Measurements from ENCODE around the gene BLOC1S1.
A peak's percentile ranks its signal among the peaks of the same experiment; 100 is the strongest.

Gene BLOC1S1

GRCh38 chr12:55684761-55685370 lies 31.0 kb upstream of the BLOC1S1 start:
- H3K14ac ChIP-seq (ENCODE audit: low read length): no peak overlapping the region
- peaks cover 2% of the 10 kb centered on the region for H3K79me1 ChIP-seq (ENCODE audit: low read depth, low read length)
- peaks cover 12 to 17% of the 10 kb centered on the region in 2 donors for H3K36me3 ChIP-seq (replicated peaks in 1 of 2; ENCODE audit: control insufficient read depth in 2 of 2, insufficient read depth in 2 of 2, low read length in 2 of 2)
- no peak overlapping the region for H2AK5ac ChIP-seq (ENCODE audit: low read depth, low read length)
- H3K9me3 ChIP-seq (replicated peaks in 1 of 2; ENCODE audit: control insufficient read depth in 2 of 2, insufficient read depth in 1 of 2, low read depth in 1 of 2, low read length in 2 of 2): peaks cover 0 to 2% of the 10 kb centered on the region in 2 donors
- H4K8ac ChIP-seq (ENCODE audit: low read depth, low read length): no peak overlapping the region
- WGBS, 2 donors (ENCODE audit: extremely low coverage in 2 of 2, insufficient read length in 2 of 2, insufficient replicate concordance in 1 of 2): no CpG with 5 or more reads among the region's 20 CpGs
- H3K4me2 ChIP-seq (ENCODE audit: insufficient read depth, low read length, poor library complexity, severe bottlenecking): no peak overlapping the region
- H3K4me3 ChIP-seq (ENCODE audit: low read length in 2 of 2): no peak overlapping the region
- no peak for DNase-seq (ENCODE audit: low spot score)
- no peak overlapping the region for H3K23ac ChIP-seq (ENCODE audit: low read depth, low read length, poor library complexity)
- no peak overlapping the region for H2AFZ ChIP-seq (ENCODE audit: low read length)
- H3K9ac ChIP-seq (ENCODE audit: low read depth, low read length, poor library complexity): peak overlapping the region; percentile 33
- no peak overlapping the region for H4K91ac ChIP-seq (ENCODE audit: low read depth, low read length, poor library complexity)
- no peak overlapping the region for H2BK15ac ChIP-seq (ENCODE audit: low read length)
- no peak overlapping the region for H2BK5ac ChIP-seq (ENCODE audit: low read length)
- H3K18ac ChIP-seq (ENCODE audit: low read length): peak overlapping the region; percentile 36
- H3K27me3 ChIP-seq (ENCODE audit: control insufficient read depth in 3 of 3, insufficient read depth in 3 of 3, low read depth in 1 of 3, low read length in 3 of 3): no peaks in the 10 kb centered on the region
- H2BK12ac ChIP-seq (ENCODE audit: low read length): no peak overlapping the region
- no peak overlapping the region for H2BK120ac ChIP-seq (ENCODE audit: low read depth, low read length)
- H3K4me1 ChIP-seq (ENCODE audit: control insufficient read depth in 2 of 2, insufficient read depth in 1 of 2, low read depth in 1 of 2, low read length in 2 of 2): peaks cover 2 to 10% of the 10 kb centered on the region in 2 donors
- no peak overlapping the region for H3K27ac ChIP-seq (replicated peaks; ENCODE audit: low read length)
- no peak overlapping the region for H3K4ac ChIP-seq (ENCODE audit: low read length)

- Histone ChIP-seq H3K4ac (ENCODE audit: low read length) (no peak overlapping the region), H3K14ac (ENCODE audit: low read length) (no peak overlapping the region), H2BK120ac (ENCODE audit: low read depth, low read length) (no peak overlapping the region), H3K9ac (ENCODE audit: low read depth, low read length, poor library complexity) (no peak overlapping the region), H2AFZ (ENCODE audit: low read length) (no peak overlapping the region), H3K9me3 (replicated peaks in 1 of 2; ENCODE audit: control insufficient read depth in 2 of 2, insufficient read depth in 1 of 2, low read depth in 1 of 2, low read length in 2 of 2) (peaks cover 0 to 2% of the 10 kb centered on the region in 2 donors), H2AK5ac (ENCODE audit: low read depth, low read length) (no peak overlapping the region), H2BK5ac (ENCODE audit: low read length) (no peak overlapping the region), H3K4me2 (ENCODE audit: insufficient read depth, low read length, poor library complexity, severe bottlenecking) (no peak overlapping the region), H3K18ac (ENCODE audit: low read length) (no peak overlapping the region), H2BK12ac (ENCODE audit: low read length) (no peak overlapping the region), H3K79me1 (ENCODE audit: low read depth, low read length) (peaks cover 2% of the 10 kb centered on the region), H3K4me1 (ENCODE audit: control insufficient read depth in 2 of 2, insufficient read depth in 1 of 2, low read depth in 1 of 2, low read length in 2 of 2) (peaks cover 2 to 10% of the 10 kb centered on the region in 2 donors), H3K23ac (ENCODE audit: low read depth, low read length, poor library complexity) (no peak overlapping the region), H2BK15ac (ENCODE audit: low read length) (no peak overlapping the region), H3K36me3 (replicated peaks in 1 of 2; ENCODE audit: control insufficient read depth in 2 of 2, insufficient read depth in 2 of 2, low read length in 2 of 2) (peaks cover 12 to 17% of the 10 kb centered on the region in 2 donors), H3K4me3 (ENCODE audit: low read length in 2 of 2) (peak overlapping the region in 1 of 2 donors; percentile 67), H3K27ac (replicated peaks; ENCODE audit: low read length) (no peak overlapping the region), H4K8ac (ENCODE audit: low read depth, low read length) (no peak overlapping the region), H4K91ac (ENCODE audit: low read depth, low read length, poor library complexity) (no peak overlapping the region), H3K27me3 (ENCODE audit: control insufficient read depth in 3 of 3, insufficient read depth in 3 of 3, low read depth in 1 of 3, low read length in 3 of 3) (no peaks in the 10 kb centered on the region)
- no CpG with 5 or more reads among the region's 5 CpGs for WGBS, 2 donors (ENCODE audit: extremely low coverage in 2 of 2, insufficient read length in 2 of 2, insufficient replicate concordance in 1 of 2)
- no peak for DNase-seq (ENCODE audit: low spot score)
These were observed 30.2 kb upstream of the BLOC1S1 start for GRCh38 chr12:55685671-55686070.

- H3K23ac ChIP-seq (ENCODE audit: low read depth, low read length, poor library complexity): no peak overlapping the region
- H2BK15ac ChIP-seq (ENCODE audit: low read length): no peak overlapping the region
- no peak overlapping the region for H2BK5ac ChIP-seq (ENCODE audit: low read length)
- no peak overlapping the region for H3K9ac ChIP-seq (ENCODE audit: low read depth, low read length, poor library complexity)
- H3K9me3 ChIP-seq (replicated peaks in 1 of 2; ENCODE audit: control insufficient read depth in 2 of 2, insufficient read depth in 1 of 2, low read depth in 1 of 2, low read length in 2 of 2): peaks cover 0 to 2% of the 10 kb centered on the region in 2 donors
- H2BK12ac ChIP-seq (ENCODE audit: low read length): no peak overlapping the region
- no peaks in the 10 kb centered on the region for H3K27me3 ChIP-seq (ENCODE audit: control insufficient read depth in 3 of 3, insufficient read depth in 3 of 3, low read depth in 1 of 3, low read length in 3 of 3)
- H2BK120ac ChIP-seq (ENCODE audit: low read depth, low read length): no peak overlapping the region
- no peak overlapping the region for H3K4me2 ChIP-seq (ENCODE audit: insufficient read depth, low read length, poor library complexity, severe bottlenecking)
- H3K4me1 ChIP-seq (ENCODE audit: control insufficient read depth in 2 of 2, insufficient read depth in 1 of 2, low read depth in 1 of 2, low read length in 2 of 2): peaks cover 2 to 7% of the 10 kb centered on the region in 2 donors
- peaks cover 15 to 17% of the 10 kb centered on the region in 2 donors for H3K36me3 ChIP-seq (replicated peaks in 1 of 2; ENCODE audit: control insufficient read depth in 2 of 2, insufficient read depth in 2 of 2, low read length in 2 of 2)
- no peak overlapping the region for H3K27ac ChIP-seq (replicated peaks; ENCODE audit: low read length)
- no peak overlapping the region for H3K4me3 ChIP-seq (ENCODE audit: low read length in 2 of 2)
- no peak overlapping the region for H2AK5ac ChIP-seq (ENCODE audit: low read depth, low read length)
- DNase-seq (ENCODE audit: low spot score): no peak
- no peak overlapping the region for H3K4ac ChIP-seq (ENCODE audit: low read length)
- peaks cover 2% of the 10 kb centered on the region for H3K79me1 ChIP-seq (ENCODE audit: low read depth, low read length)
- WGBS, 2 donors (ENCODE audit: extremely low coverage in 2 of 2, insufficient read length in 2 of 2, insufficient replicate concordance in 1 of 2): no CpG with 5 or more reads among the region's 9 CpGs
- H4K8ac ChIP-seq (ENCODE audit: low read depth, low read length): no peak overlapping the region
- H4K91ac ChIP-seq (ENCODE audit: low read depth, low read length, poor library complexity): no peak overlapping the region
- H2AFZ ChIP-seq (ENCODE audit: low read length): no peak overlapping the region
- H3K14ac ChIP-seq (ENCODE audit: low read length): no peak overlapping the region
- no peak overlapping the region for H3K18ac ChIP-seq (ENCODE audit: low read length)
These were observed 29.4 kb upstream of the BLOC1S1 start for GRCh38 chr12:55686366-55687010.

- H3K9me3 ChIP-seq (replicated peaks in 1 of 2; ENCODE audit: control insufficient read depth in 2 of 2, insufficient read depth in 1 of 2, low read depth in 1 of 2, low read length in 2 of 2): peaks cover 0 to 2% of the 10 kb centered on the region in 2 donors
- no peaks in the 10 kb centered on the region for H3K27me3 ChIP-seq (ENCODE audit: control insufficient read depth in 3 of 3, insufficient read depth in 3 of 3, low read depth in 1 of 3, low read length in 3 of 3)
- no peak overlapping the region for H2BK120ac ChIP-seq (ENCODE audit: low read depth, low read length)
- H3K27ac ChIP-seq (replicated peaks; ENCODE audit: low read length): no peak overlapping the region
- no peaks in the 10 kb centered on the region for H3K4me1 ChIP-seq (ENCODE audit: control insufficient read depth in 2 of 2, insufficient read depth in 1 of 2, low read depth in 1 of 2, low read length in 2 of 2)
- H3K9ac ChIP-seq (ENCODE audit: low read depth, low read length, poor library complexity): no peak overlapping the region
- H2AFZ ChIP-seq (ENCODE audit: low read length): no peak overlapping the region
- H4K91ac ChIP-seq (ENCODE audit: low read depth, low read length, poor library complexity): no peak overlapping the region
- no peak overlapping the region for H2AK5ac ChIP-seq (ENCODE audit: low read depth, low read length)
- peaks cover 18 to 24% of the 10 kb centered on the region in 2 donors for H3K36me3 ChIP-seq (replicated peaks in 1 of 2; ENCODE audit: control insufficient read depth in 2 of 2, insufficient read depth in 2 of 2, low read length in 2 of 2)
- H3K14ac ChIP-seq (ENCODE audit: low read length): no peak overlapping the region
- no peak overlapping the region for H3K4ac ChIP-seq (ENCODE audit: low read length)
- H3K23ac ChIP-seq (ENCODE audit: low read depth, low read length, poor library complexity): no peak overlapping the region
- no peak overlapping the region for H3K4me3 ChIP-seq (ENCODE audit: low read length in 2 of 2)
- no peak overlapping the region for H3K18ac ChIP-seq (ENCODE audit: low read length)
- DNase-seq (ENCODE audit: low spot score): no peak
- H2BK15ac ChIP-seq (ENCODE audit: low read length): no peak overlapping the region
- H2BK5ac ChIP-seq (ENCODE audit: low read length): no peak overlapping the region
- H4K8ac ChIP-seq (ENCODE audit: low read depth, low read length): no peak overlapping the region
- H2BK12ac ChIP-seq (ENCODE audit: low read length): no peak overlapping the region
- no peaks in the 10 kb centered on the region for H3K79me1 ChIP-seq (ENCODE audit: low read depth, low read length)
- no peak overlapping the region for H3K4me2 ChIP-seq (ENCODE audit: insufficient read depth, low read length, poor library complexity, severe bottlenecking)
These were observed 28.1 kb upstream of the BLOC1S1 start for GRCh38 chr12:55687746-55688145.
